H1 (cell line): ENCODE data around the gene ASTN2. TPM values are rescaled to one million over a fixed set of nuclear protein-coding genes. Genes with fewer than 3 reads are reported as not detected.

ENCODE experiments used
- CHD2 ChIP-seq: IDR thresholded peaks from 2 replicates; pipeline ENCODE4 v1.6.1; 2012; ENCODE audit warnings: low read length, improper control_type of control experiment
- CHD7 ChIP-seq: fragments of 300-600 bp; sonication (generic); IDR thresholded peaks from 2 replicates; pipeline ENCODE4 v1.7.1; 2012; ENCODE audit warnings: low read length, moderate library complexity, mild to moderate bottlenecking, inconsistent platforms; ENCODE audit not compliant: insufficient replicate concordance
- TBP ChIP-seq: IDR thresholded peaks from 2 replicates; pipeline ENCODE4 v1.6.1; 2011; ENCODE audit warnings: low read depth, low read length, improper control_type of control experiment
- TEAD4 ChIP-seq: IDR thresholded peaks from 2 replicates; pipeline ENCODE4 v1.6.1; 2012; ENCODE audit warnings: low read depth, low read length, inconsistent platforms, mixed read lengths
- polyA plus RNA-seq, 7 experiments: library from polyadenylated mRNA; depleted of rRNA in 3 of 7; stranded (reverse) in 5 of 7; unstranded in 2 of 7; fragments of >200 nt in 5 of 7; fragments of 200-250 nt in 2 of 7; gene quantifications; 1 replicate in 5 of 7; 2 replicates in 1 of 7; 4 replicates in 1 of 7; pipeline versions ENCODE4 v1.2.1 to v1.2.3, GENCODE V29; 2011 to 2013; ENCODE audit warnings: missing spikeins in 2 of 7, mixed read lengths in 2 of 7
- total RNA-seq: library from RNA; stranded (reverse); fragmentation: NEBNext Ultra II Directional; extraction: Animal tissue kit (Norgen Biotek cat#: 25700); gene quantifications from 2 replicates; pipeline ENCODE4 v1.2.1, GENCODE V29; 2021

ASTN2 gene
- total and polyA plus RNA-seq, 2 of the 8 experiments (the other 6 are each of a cell fraction or from before 2014, with no cell fraction given): 8.2 to 13.7 TPM

- no peak for TF ChIP-seq CHD7
- TF ChIP-seq CHD2: no peak
- TF ChIP-seq TEAD4: no peak
- TF ChIP-seq TBP: no peak
These were observed 889.2 kb downstream of the ASTN2 start (continued) for GRCh38 chr9:116525611-116526010.
